ENCODE results near the gene IL4R. TPM values are rescaled to one million over a fixed set of nuclear protein-coding genes. Genes with fewer than 3 reads are reported as not detected.

The IL4R gene
- total RNA-seq, 1 donor from 2014 or later = 45.7 TPM

DNA sequence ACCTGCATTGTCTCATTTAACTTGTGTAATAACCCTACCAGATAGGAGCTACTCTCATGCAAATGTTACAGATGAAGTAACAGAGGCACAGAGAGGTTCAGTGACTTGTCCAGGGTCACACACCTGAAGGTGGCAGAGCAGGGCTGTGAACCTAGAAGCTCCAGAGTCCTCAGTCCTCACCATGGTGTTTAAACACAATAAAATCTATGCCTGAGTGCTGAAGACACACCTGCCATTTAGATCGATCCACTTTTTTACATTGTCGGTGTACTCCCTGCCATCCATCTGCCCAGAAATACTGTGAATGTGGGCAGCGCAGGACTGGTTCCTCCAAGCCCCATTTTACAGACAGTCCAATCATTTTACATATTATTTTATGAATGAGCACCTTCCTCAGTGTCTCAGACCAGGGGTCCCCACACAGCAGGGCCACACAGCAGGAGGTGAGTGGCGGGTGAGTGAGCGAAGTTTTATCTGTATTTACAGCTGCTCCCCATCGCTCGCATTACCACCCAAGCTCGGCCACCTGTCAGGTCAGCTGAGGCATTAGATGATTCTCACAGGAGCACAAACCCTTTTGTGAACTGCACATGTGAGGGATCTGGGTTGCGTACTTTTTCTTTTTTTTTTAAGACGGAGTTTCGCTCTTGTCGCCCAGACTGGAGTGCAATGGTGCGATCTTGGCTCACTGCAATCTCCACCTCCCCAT is 5.6 kb downstream of the IL4R start:
- TF ChIP-seq, protein P1, sequence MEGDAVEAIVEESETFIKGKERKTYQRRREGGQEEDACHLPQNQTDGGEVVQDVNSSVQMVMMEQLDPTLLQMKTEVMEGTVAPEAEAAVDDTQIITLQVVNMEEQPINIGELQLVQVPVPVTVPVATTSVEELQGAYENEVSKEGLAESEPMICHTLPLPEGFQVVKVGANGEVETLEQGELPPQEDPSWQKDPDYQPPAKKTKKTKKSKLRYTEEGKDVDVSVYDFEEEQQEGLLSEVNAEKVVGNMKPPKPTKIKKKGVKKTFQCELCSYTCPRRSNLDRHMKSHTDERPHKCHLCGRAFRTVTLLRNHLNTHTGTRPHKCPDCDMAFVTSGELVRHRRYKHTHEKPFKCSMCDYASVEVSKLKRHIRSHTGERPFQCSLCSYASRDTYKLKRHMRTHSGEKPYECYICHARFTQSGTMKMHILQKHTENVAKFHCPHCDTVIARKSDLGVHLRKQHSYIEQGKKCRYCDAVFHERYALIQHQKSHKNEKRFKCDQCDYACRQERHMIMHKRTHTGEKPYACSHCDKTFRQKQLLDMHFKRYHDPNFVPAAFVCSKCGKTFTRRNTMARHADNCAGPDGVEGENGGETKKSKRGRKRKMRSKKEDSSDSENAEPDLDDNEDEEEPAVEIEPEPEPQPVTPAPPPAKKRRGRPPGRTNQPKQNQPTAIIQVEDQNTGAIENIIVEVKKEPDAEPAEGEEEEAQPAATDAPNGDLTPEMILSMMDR (IDR thresholded peaks at IDR 0.05; ENCODE audit: unreplicated experiment) = no peak
- H3K9me3 Mint-ChIP-seq (ENCODE audit: unreplicated experiment) = no peaks in the 10 kb centered on the region
- peaks cover 1% of the 10 kb centered on the region for H3K27me3 Mint-ChIP-seq (ENCODE audit: unreplicated experiment)
- peak overlapping the region; percentile 49 for H3K27ac Mint-ChIP-seq (ENCODE audit: unreplicated experiment)
- no peak overlapping the region for H3K4me3 Mint-ChIP-seq (ENCODE audit: unreplicated experiment)
- H3K4me1 Mint-ChIP-seq (ENCODE audit: unreplicated experiment) = peaks cover 34% of the 10 kb centered on the region
- no peak for DNase-seq (ENCODE audit: low spot score)
- peaks cover 6% of the 10 kb centered on the region for H3K36me3 Mint-ChIP-seq (ENCODE audit: low read depth, unreplicated experiment)

DNA sequence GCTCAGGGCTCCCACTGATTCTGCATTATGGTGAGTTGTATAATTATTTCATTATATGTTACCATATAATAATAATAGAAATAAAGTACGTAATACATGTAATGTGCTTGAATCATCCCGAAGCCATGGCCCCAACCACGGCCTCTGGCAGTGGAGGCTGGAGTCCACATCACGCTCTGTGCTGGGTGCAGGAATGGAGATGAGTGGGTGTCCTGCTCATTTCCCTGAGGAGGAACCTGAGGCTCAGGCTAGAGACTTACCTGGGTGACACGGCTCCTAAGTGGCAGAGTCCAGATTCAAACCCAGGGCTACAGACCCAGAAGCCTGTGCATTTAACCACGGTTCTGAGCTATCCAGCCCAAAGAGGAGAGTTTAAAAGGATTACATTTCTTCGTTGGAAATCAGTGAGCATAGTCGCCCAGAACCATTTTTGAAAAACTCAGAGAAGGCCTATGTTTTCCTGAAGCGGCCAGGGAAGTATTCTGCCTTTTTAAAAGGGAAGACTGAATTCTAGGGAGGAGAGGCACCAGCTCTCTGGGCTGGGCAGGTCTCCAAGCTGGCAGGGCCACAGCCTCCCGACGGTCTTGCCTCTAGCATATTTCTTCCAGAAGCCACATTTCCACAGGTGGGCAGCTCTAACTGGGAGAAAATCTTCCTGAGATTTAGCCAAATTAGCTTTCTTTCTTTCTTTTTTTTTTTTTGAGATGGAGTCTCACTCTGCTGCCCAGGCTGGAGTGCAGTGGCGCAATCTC is 6.7 kb downstream of the IL4R start:
- H3K36me3 Mint-ChIP-seq (ENCODE audit: low read depth, unreplicated experiment) = peaks cover 6% of the 10 kb centered on the region
- H3K27ac Mint-ChIP-seq (ENCODE audit: unreplicated experiment) = no peak overlapping the region
- no peak overlapping the region for H3K4me3 Mint-ChIP-seq (ENCODE audit: unreplicated experiment)
- peaks cover 1% of the 10 kb centered on the region for H3K27me3 Mint-ChIP-seq (ENCODE audit: unreplicated experiment)
- no peaks in the 10 kb centered on the region for H3K9me3 Mint-ChIP-seq (ENCODE audit: unreplicated experiment)
- DNase-seq (ENCODE audit: low spot score) = no peak
- H3K4me1 Mint-ChIP-seq (ENCODE audit: unreplicated experiment) = peaks cover 30% of the 10 kb centered on the region
- TF ChIP-seq, protein P1 (IDR thresholded peaks at IDR 0.05; ENCODE audit: unreplicated experiment) = no peak

DNA sequence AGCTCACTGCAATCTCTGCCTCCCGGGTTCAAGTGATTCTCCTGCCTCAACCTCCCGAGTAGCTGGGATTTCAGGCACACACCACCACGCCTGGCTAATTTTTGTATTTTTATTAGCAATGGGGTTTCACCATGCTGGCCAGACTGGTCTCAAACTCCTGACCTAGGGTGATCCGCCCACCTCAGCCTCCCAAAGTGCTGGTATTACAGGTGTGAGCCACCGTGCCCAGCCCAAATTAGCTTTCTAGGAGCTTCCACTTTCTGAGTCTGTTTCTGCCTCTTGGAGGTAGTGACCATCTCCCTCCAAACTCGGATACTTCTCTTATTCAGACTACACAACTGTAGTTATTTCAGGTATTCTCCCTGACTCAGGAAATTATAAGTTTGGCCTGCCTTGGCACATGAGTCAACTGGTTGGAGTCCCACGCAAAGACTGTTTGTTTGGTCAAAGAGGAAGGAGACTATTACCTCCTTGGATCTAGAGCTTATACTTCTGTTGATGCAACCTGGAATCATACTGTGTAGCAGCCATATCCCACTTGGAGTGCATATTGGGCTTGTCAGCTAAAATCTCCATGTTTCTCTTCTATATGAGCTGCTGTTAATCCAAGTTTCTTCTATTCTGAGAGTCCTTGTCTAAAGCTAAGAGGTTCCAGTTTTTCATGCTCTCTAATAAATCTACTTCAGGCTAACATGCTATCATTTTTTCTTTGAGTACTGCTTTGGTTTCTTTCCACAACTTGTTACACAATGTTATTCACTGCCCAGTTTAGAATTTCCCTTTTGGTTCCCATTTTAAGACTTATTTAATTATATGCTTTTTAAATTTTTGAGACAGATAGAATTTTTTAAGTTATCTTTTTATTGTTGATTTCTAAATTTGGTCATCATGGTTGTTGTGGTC is 7.5 kb downstream of the IL4R start:
- TF ChIP-seq, protein P1 (IDR thresholded peaks at IDR 0.05; ENCODE audit: unreplicated experiment) = no peak
- Mint-ChIP-seq H3K27ac (ENCODE audit: unreplicated experiment) (no peak overlapping the region), H3K27me3 (ENCODE audit: unreplicated experiment) (no peaks in the 10 kb centered on the region), H3K4me1 (ENCODE audit: unreplicated experiment) (peaks cover 32% of the 10 kb centered on the region), H3K4me3 (ENCODE audit: unreplicated experiment) (no peak overlapping the region), H3K9me3 (ENCODE audit: unreplicated experiment) (no peaks in the 10 kb centered on the region), H3K36me3 (ENCODE audit: low read depth, unreplicated experiment) (peaks cover 6% of the 10 kb centered on the region)
- DNase-seq (ENCODE audit: low spot score) = no peak

DNA sequence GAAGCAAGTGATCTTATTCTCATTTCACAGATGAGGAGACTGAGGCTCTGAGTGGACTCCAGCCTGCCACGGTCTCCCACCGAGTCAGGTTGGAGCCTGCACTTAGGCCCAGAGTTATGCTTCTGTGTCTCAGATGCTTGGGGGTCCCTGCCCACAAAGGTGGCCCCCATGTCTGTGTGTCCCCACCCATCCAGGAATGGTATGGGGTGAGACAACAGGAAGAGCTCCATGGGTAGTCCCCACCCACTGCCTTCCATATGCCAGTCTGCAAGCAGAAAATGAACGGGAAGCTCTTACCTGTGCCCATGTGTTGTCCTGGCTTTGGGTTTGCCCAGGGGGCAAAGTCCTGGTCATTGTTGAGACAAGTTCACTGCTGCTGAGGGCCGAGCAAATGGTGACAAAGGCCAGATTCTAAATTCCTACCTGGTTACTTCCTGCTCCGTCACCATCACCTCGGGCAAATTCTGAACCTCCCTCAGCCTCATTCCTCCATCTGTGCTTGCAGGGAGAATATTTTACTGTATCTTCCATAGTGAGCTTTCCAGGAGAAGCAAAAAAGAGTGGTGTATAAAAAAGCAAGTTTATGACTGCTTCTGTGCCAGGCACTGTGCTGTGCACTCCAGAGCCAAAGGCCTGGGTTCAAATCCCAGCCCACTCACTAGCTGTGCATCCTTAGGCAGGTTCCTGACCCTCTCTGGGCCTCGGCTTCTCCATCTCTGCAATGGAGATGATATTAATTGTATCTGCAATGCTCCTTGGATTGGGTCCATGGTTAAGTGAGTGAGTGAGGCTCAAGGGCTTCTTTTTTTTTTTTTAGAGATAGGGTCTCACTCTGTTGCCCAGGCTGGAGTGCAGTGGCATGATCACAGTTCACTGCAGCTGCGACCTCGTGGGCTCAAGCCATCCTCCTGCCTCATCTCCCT is 9.3 kb downstream of the IL4R start:
- DNase-seq (ENCODE audit: low spot score) = no peak
- no peaks in the 10 kb centered on the region for H3K27me3 Mint-ChIP-seq (ENCODE audit: unreplicated experiment)
- TF ChIP-seq, protein P1 (IDR thresholded peaks at IDR 0.05; ENCODE audit: unreplicated experiment) = no peak
- no peak overlapping the region for H3K27ac Mint-ChIP-seq (ENCODE audit: unreplicated experiment)
- peaks cover 32% of the 10 kb centered on the region for H3K4me1 Mint-ChIP-seq (ENCODE audit: unreplicated experiment)
- H3K36me3 Mint-ChIP-seq (ENCODE audit: low read depth, unreplicated experiment) = peaks cover 5% of the 10 kb centered on the region
- no peaks in the 10 kb centered on the region for H3K9me3 Mint-ChIP-seq (ENCODE audit: unreplicated experiment)
- no peak overlapping the region for H3K4me3 Mint-ChIP-seq (ENCODE audit: unreplicated experiment)
